ENCODE data around the gene PTF1A. TPM values are rescaled to one million over a fixed set of nuclear protein-coding genes. Genes with fewer than 3 reads are reported as not detected.

PTF1A gene
- polyA plus RNA-seq, 1 of the 3 experiments (the other 2 are of a cell fraction), result not detected

DNA sequence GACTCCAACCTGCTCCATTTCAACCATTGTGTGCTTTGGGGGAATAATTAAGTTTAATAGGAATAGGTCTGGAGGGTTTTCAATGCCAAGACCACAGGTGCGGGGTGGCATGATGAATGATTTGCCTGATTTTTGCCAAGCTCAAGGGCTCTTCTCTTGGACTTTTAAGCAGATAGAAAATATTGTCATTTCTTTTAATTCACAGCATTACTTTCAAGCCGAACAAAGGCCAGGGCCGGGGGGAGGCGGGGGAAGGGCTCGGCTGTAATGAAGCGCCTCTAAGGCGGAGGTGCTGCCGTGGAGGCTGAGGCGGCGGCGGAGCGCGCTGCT lies 6.5 kb downstream of the PTF1A start:
- H3K4me1 ChIP-seq (ENCODE audit: control insufficient read depth in 1 of 2, insufficient read depth in 2 of 2, low read depth in 1 of 2, low read length in 1 of 2), result no peaks in the 10 kb centered on the region; a peak in 1 of 4 replicates
- H3K4me2 ChIP-seq, result no peak overlapping the region
- ChIA-PET CTCF (no interaction called here), POLR2A (no interaction called here)
- H3K27me3 ChIP-seq (ENCODE audit: insufficient read depth), result peaks cover 50% of the 10 kb centered on the region
- no peaks in the 10 kb centered on the region for H4K20me1 ChIP-seq (ENCODE audit: insufficient read depth)
- WGBS (ENCODE audit: low lambda C conversion rate), result 6% methylated on average over 11 of the region's 13 CpGs
- no peaks in the 10 kb centered on the region for H3K36me3 ChIP-seq (replicated peaks in 1 of 2; ENCODE audit: control insufficient read depth in 1 of 2, insufficient read depth in 2 of 2, low read length in 1 of 2)
- H3K4me3 ChIP-seq (ENCODE audit: low read depth in 2 of 2, low read length in 1 of 2), result no peak overlapping the region
- no peaks in the 10 kb centered on the region for H3F3A ChIP-seq (replicated peaks; ENCODE audit: insufficient read depth)
- DNase-seq, result no peak
- H3K9ac ChIP-seq, result no peak overlapping the region
- H3K27ac ChIP-seq (ENCODE audit: low read depth in 2 of 2, low read length in 1 of 2), result no peak overlapping the region
- no peaks in the 10 kb centered on the region for H3K9me2 ChIP-seq
- H3K79me2 ChIP-seq (ENCODE audit: insufficient read depth), result no peaks in the 10 kb centered on the region
- H2AFZ ChIP-seq (ENCODE audit: low read depth), result no peak overlapping the region
- no peaks in the 10 kb centered on the region for H3K9me3 ChIP-seq
- TF ChIP-seq FOXM1 (IDR thresholded peaks at IDR 0.05; ENCODE audit: low read depth) (no peak), EZH2phosphoT487 (IDR thresholded peaks at IDR 0.05; ENCODE audit: borderline replicate concordance, low read depth) (no peak), SMC3 (IDR thresholded peaks at IDR 0.05; ENCODE audit: low read depth, low read length) (no peak), JUND (IDR thresholded peaks at IDR 0.05) (no peak), MEF2A (IDR thresholded peaks at IDR 0.05; ENCODE audit: borderline replicate concordance, low read depth) (no peak), MXI1 (IDR thresholded peaks at IDR 0.05; ENCODE audit: low read depth, low read length) (no peak), RFX5 (IDR thresholded peaks at IDR 0.05; ENCODE audit: low read length) (no peak), ELF1 (IDR thresholded peaks at IDR 0.05) (no peak)
- TF ChIP-seq, protein P1, sequence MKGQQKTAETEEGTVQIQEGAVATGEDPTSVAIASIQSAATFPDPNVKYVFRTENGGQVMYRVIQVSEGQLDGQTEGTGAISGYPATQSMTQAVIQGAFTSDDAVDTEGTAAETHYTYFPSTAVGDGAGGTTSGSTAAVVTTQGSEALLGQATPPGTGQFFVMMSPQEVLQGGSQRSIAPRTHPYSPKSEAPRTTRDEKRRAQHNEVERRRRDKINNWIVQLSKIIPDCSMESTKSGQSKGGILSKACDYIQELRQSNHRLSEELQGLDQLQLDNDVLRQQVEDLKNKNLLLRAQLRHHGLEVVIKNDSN (IDR thresholded peaks at IDR 0.05; ENCODE audit: borderline replicate concordance, low read depth), result no peak
- TF ChIP-seq, protein P2, sequence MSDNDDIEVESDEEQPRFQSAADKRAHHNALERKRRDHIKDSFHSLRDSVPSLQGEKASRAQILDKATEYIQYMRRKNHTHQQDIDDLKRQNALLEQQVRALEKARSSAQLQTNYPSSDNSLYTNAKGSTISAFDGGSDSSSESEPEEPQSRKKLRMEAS (IDR thresholded peaks at IDR 0.05; ENCODE audit: low read depth), result no peak

DNA sequence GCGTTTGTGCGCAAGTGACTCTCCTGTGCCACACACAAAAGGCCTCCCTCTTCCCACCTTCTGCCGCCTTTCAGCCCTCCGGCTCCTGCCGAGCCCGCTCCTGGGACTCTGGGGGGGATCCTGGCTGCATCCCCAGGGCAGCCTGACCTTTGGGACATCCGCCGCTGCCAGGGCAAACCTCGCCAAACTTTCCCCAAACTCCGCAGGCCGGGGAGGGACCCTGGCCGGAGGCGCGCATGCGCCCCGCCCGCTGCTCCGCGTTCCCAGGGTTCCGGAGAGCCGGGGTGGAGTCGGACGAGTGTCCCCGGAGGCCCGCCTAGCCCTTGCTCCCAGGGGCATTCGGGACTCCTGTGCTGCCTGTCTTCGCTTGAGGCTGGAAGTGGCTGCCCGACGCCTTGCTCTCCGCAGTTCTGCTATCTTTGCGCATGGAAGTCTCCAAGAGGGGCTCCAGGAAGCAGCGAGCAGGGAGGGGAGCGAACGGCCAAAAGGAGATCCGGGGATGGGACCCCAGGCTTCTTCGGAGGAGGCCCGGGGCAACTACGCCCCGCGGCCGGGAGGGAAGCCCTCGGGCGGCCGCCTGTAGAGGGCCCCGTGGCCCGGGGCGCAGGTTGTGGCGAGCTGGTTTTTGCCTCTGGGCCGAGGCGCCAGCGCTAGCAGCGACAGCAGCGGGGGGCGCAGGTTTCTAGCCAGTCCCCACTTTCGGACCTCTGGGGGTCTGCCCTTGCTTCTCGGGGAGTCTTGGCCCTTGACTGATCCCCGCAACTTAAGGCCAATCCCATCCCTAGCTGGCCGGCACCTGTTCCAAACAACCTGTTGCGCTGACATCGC lies 7.0 kb downstream of the PTF1A start:
- no peaks in the 10 kb centered on the region for H3K79me2 ChIP-seq (ENCODE audit: insufficient read depth)
- no peaks in the 10 kb centered on the region for H3F3A ChIP-seq (replicated peaks; ENCODE audit: insufficient read depth)
- H3K27me3 ChIP-seq (ENCODE audit: insufficient read depth), result peaks cover 46% of the 10 kb centered on the region
- H3K36me3 ChIP-seq (replicated peaks in 1 of 2; ENCODE audit: control insufficient read depth in 1 of 2, insufficient read depth in 2 of 2, low read length in 1 of 2), result no peaks in the 10 kb centered on the region
- no peak overlapping the region for H3K4me2 ChIP-seq
- no peak overlapping the region for H3K4me3 ChIP-seq (ENCODE audit: low read depth in 2 of 2, low read length in 1 of 2)
- H3K4me1 ChIP-seq (ENCODE audit: control insufficient read depth in 1 of 2, insufficient read depth in 2 of 2, low read depth in 1 of 2, low read length in 1 of 2), result no peaks in the 10 kb centered on the region; a peak in 1 of 4 replicates
- H3K27ac ChIP-seq (ENCODE audit: low read depth in 2 of 2, low read length in 1 of 2), result no peak overlapping the region
- peak; percentile 44 for DNase-seq
- no peak overlapping the region for H2AFZ ChIP-seq (ENCODE audit: low read depth)
- WGBS (ENCODE audit: low lambda C conversion rate), result 2% methylated on average over 30 of the region's 60 CpGs
- ChIA-PET CTCF (no interaction called here), POLR2A (no interaction called here)
- no peaks in the 10 kb centered on the region for H4K20me1 ChIP-seq (ENCODE audit: insufficient read depth)
- H3K9ac ChIP-seq, result no peak overlapping the region
- no peak for TF ChIP-seq SIN3A (IDR thresholded peaks at IDR 0.05; ENCODE audit: borderline replicate concordance, low read depth, low read length)
- TF ChIP-seq, protein P3, sequence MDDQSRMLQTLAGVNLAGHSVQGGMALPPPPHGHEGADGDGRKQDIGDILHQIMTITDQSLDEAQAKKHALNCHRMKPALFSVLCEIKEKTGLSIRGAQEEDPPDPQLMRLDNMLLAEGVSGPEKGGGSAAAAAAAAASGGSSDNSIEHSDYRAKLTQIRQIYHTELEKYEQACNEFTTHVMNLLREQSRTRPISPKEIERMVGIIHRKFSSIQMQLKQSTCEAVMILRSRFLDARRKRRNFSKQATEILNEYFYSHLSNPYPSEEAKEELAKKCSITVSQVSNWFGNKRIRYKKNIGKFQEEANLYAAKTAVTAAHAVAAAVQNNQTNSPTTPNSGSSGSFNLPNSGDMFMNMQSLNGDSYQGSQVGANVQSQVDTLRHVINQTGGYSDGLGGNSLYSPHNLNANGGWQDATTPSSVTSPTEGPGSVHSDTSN (IDR thresholded peaks at IDR 0.05), result no peak
- TF ChIP-seq MEF2A (IDR thresholded peaks at IDR 0.05; ENCODE audit: borderline replicate concordance, low read depth), result no peak
- no peak for TF ChIP-seq TCF12 (IDR thresholded peaks at IDR 0.05)
- TF ChIP-seq, protein P4, sequence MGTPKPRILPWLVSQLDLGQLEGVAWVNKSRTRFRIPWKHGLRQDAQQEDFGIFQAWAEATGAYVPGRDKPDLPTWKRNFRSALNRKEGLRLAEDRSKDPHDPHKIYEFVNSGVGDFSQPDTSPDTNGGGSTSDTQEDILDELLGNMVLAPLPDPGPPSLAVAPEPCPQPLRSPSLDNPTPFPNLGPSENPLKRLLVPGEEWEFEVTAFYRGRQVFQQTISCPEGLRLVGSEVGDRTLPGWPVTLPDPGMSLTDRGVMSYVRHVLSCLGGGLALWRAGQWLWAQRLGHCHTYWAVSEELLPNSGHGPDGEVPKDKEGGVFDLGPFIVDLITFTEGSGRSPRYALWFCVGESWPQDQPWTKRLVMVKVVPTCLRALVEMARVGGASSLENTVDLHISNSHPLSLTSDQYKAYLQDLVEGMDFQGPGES (IDR thresholded peaks at IDR 0.05; ENCODE audit: low read depth, low read length), result no peak
- TF ChIP-seq, protein P1 (IDR thresholded peaks at IDR 0.05; ENCODE audit: borderline replicate concordance, low read depth), result no peak
- no peak for TF ChIP-seq FOSL2 (IDR thresholded peaks at IDR 0.05; ENCODE audit: borderline replicate concordance, low read depth)
- no peak for TF ChIP-seq RFX5 (IDR thresholded peaks at IDR 0.05; ENCODE audit: low read length)
- H3K9me3 ChIP-seq, result no peaks in the 10 kb centered on the region
- no peaks in the 10 kb centered on the region for H3K9me2 ChIP-seq
